Heart right ventricle (tissue), 16 donors: ENCODE measurements around the gene RELT. TPM values are rescaled to one million over a fixed set of nuclear protein-coding genes. Genes with fewer than 3 reads are reported as not detected.
A peak's percentile ranks its signal among the peaks of the same experiment; 100 is the strongest.

Source experiments
- ATAC-seq, 8 donors: fragments of 200-7000 bp; cut with Tn5 transposase; one replicate each; pipeline ENCODE4 v1.9.1; 2020; ENCODE audit warnings: mild to moderate bottlenecking in 8 of 8, moderate library complexity in 8 of 8, moderate number of reproducible peaks in 1 of 8
- DNase-seq, 2 donors: peaks; one replicate each; pipeline ENCODE4 v3.0.0-alpha.2; 2020
- H3K27ac ChIP-seq, 10 donors: fragments of 200-600 bp; sonication (generic) in 2 of 10; one replicate each; pipeline versions ENCODE4 v1.5.0 to v1.8.0; 2020 to 2022; ENCODE audit warnings: mild to moderate bottlenecking in 3 of 10
- H3K27me3 ChIP-seq, 7 donors: fragments of 200-600 bp; one replicate each; pipeline ENCODE4 v1.8.0; 2021 to 2022; ENCODE audit warnings: mild to moderate bottlenecking in 2 of 7
- H3K36me3 ChIP-seq, 9 donors: fragments of 200-600 bp; sonication (generic) in 1 of 9; one replicate each; pipeline versions ENCODE4 v1.5.0 to v1.8.0; 2020 to 2022; ENCODE audit warnings: mild to moderate bottlenecking in 2 of 9
- H3K4me1 ChIP-seq, 9 donors: fragments of 200-600 bp; sonication (generic) in 1 of 9; one replicate each; pipeline versions ENCODE4 v1.5.0 to v1.8.0; 2020 to 2022; ENCODE audit warnings: mild to moderate bottlenecking in 4 of 9
- H3K4me3 ChIP-seq, 10 donors: fragments of 200-600 bp; sonication (generic) in 2 of 10; one replicate each; pipeline versions ENCODE4 v1.5.0 to v1.8.0; 2020 to 2022; ENCODE audit warnings: mild to moderate bottlenecking in 7 of 10, moderate library complexity in 2 of 10
- H3K9me3 ChIP-seq, 11 donors: fragments of 200-600 bp in 10 of 11; sonication (generic) in 2 of 11; one replicate each; pipeline versions ENCODE4 v1.5.0 to v1.8.0; 2013 to 2022; ENCODE audit warnings: mild to moderate bottlenecking in 2 of 11, control low read depth in 1 of 11, moderate library complexity in 1 of 11
- CTCF ChIP-seq, 9 donors: fragments of 200-600 bp; sonication (generic) in 2 of 9; IDR thresholded peaks; one replicate each; pipeline versions ENCODE4 v1.5.0 to v1.8.0; 2021 to 2022; ENCODE audit warnings: antibody characterized with exemption in 9 of 9, mild to moderate bottlenecking in 5 of 9, moderate library complexity in 1 of 9
- WGBS, 2 donors: extraction: QIAGEN DNeasy Blood & Tissue Kit; methylation state at CpG; one replicate each; pipeline ENCODE4 v1.1.7; 2013; ENCODE audit warnings: inconsistent platforms in 1 of 2; 5-methylcytosine and 5-hydroxymethylcytosine counted together
- intact Hi-C, 10 donors: fragments of 100-400 bp; cut with DNase I; formaldehyde crosslinking; loops; one replicate each; pipeline versions ENCODE4 v1.11.1 to v1.14.2; 2022
- polyA plus RNA-seq, 2 donors: library from polyadenylated mRNA; stranded (reverse); fragments of 200-250 nt; gene quantifications; one replicate each; pipeline ENCODE4 v1.2.3, GENCODE V29; 2013
- total RNA-seq, 10 donors: library from RNA; stranded (reverse); fragmentation: NEBNext Ultra II Directional in 3 of 10; extraction: Animal tissue kit (Norgen Biotek cat#: 25700) in 3 of 10; gene quantifications; one replicate each; pipeline versions ENCODE4 v1.2.1 to v1.2.4, GENCODE V29; 2021 to 2023
- donor health status: Arrhythmogenic right ventricular cardiomyopathy.
- donor health status: ischemic (EF 13 %, LVEDD 7.1; RV severe dilation, severe dysfunction).
- donor health status: healthy with polysubstance abuse.
- donor health status: DM: no; HTN: yes; CAD: no.
- donor health status: DM: no; HTN: no; CAD: no.
- donor health status: ischemic (EF 25% LVEDD 6.9; RV normal size, moderate dysfunction).
- donor health status: ischemic (EF 25% LVEDD 5.7; RV mildly dilated, moderate dysfunction).
- donor health status: healthy.
- donor health status: DM: yes; HTN: yes; CAD: no.
- donor health status: Ischemic cardiomyopathy.
- donor health status: ischemic (EF 35%, LVEDD 5.7; RV mildly dilated, moderate dysfunction).
- donor health status: nonischemic (EF 11% LVEDD 7.7; RV severe dilation, severe dysfunction).
- donor health status: DM: yes; HTN: yes; CAD: no.
- donor health status: PGD.
- donor health status: ischemic (EF 29% LVEDD 5.4; RV normal size, mild dysfunction).
- donor health status: nonischemic (EF 23%, LVEDD 6.1; RV moderate dilation, normal function).

The RELT gene
- total and polyA plus RNA-seq, 12 donors, result 1.0 to 9.2 (median 2.7) TPM

GRCh38 chr11:73366265-73366610 lies 10.0 kb upstream of the RELT start:
- peaks cover 8 to 82% (median 53%) of the 10 kb centered on the region in 9 donors for H3K36me3 ChIP-seq
- ATAC-seq (no peak), DNase-seq (no peak)
- no peaks in the 10 kb centered on the region for H3K9me3 ChIP-seq
- no peaks in the 10 kb centered on the region for H3K27me3 ChIP-seq
- TF ChIP-seq CTCF (IDR thresholded peaks at IDR 0.05), result no peak
- intact Hi-C loops, result no loop called here
- H3K27ac ChIP-seq, result peak overlapping the region in 2 of 10 donors; percentile 36 to 69
- WGBS, 2 donors, result 87 to 91% methylated on average over 4 of the region's 4 CpGs
- no peak overlapping the region for H3K4me3 ChIP-seq
- H3K4me1 ChIP-seq, result peaks cover 0 to 22% (median 3%) of the 10 kb centered on the region in 9 donors

GRCh38 chr11:73366953-73367352 lies 9.2 kb upstream of the RELT start:
- TF ChIP-seq CTCF (IDR thresholded peaks at IDR 0.05), result no peak
- Histone ChIP-seq H3K27ac (peak overlapping the region in 4 of 10 donors; percentile 9 to 69 (median 33)), H3K4me1 (peaks cover 0 to 23% (median 3%) of the 10 kb centered on the region in 9 donors), H3K9me3 (no peaks in the 10 kb centered on the region), H3K27me3 (no peaks in the 10 kb centered on the region), H3K4me3 (no peak overlapping the region), H3K36me3 (peaks cover 8 to 74% (median 51%) of the 10 kb centered on the region in 9 donors)
- intact Hi-C loops, result no loop called here
- WGBS, 2 donors, result 63 to 73% methylated on average over 6 of the region's 6 CpGs
- ATAC-seq (no peak), DNase-seq (no peak)

- intact Hi-C loops, result no loop called here
- H3K27ac ChIP-seq, result peak overlapping the region in 2 of 10 donors; percentile 9 to 36
- no peak for ATAC-seq
Observed at GRCh38 chr11:73367482-73368024, 8.6 kb upstream of the RELT start.

GRCh38 chr11:73372375-73372993 lies 3.7 kb upstream of the RELT start:
- Histone ChIP-seq H3K9me3 (no peaks in the 10 kb centered on the region), H3K27me3 (no peaks in the 10 kb centered on the region), H3K4me1 (peaks cover 0 to 29% (median 19%) of the 10 kb centered on the region in 9 donors), H3K27ac (peak overlapping the region in 9 of 10 donors; percentile 28 to 73 (median 49)), H3K36me3 (peaks cover 0 to 20% (median 10%) of the 10 kb centered on the region in 9 donors), H3K4me3 (no peak overlapping the region)
- TF ChIP-seq CTCF (IDR thresholded peaks at IDR 0.05), result peak in 5 of 9 donors; percentile 12 to 38 (median 33)
- ATAC-seq (peak in 4 of 8 donors; percentile 23 to 36 (median 24)), DNase-seq (no peak)
- intact Hi-C loops, result no loop called here
- WGBS, 2 donors, result 52 to 58% methylated on average over 6 of the region's 6 CpGs

More at GRCh38 chr11:73367482-73368024, 8.6 kb upstream of the RELT start:
- H3K4me1 ChIP-seq, result peaks cover 0 to 29% (median 9%) of the 10 kb centered on the region in 9 donors
- DNase-seq, result no peak
- WGBS, 2 donors, result 83 to 87% methylated on average over 20 of the region's 20 CpGs
- no peaks in the 10 kb centered on the region for H3K27me3 ChIP-seq
- no peak overlapping the region for H3K4me3 ChIP-seq
- H3K9me3 ChIP-seq, result no peaks in the 10 kb centered on the region
- no peak for TF ChIP-seq CTCF (IDR thresholded peaks at IDR 0.05)
- H3K36me3 ChIP-seq, result peaks cover 3 to 68% (median 49%) of the 10 kb centered on the region in 9 donors
